SU-DHL-6 (cell line): ENCODE data around the gene PPP1R13L.
A peak's percentile ranks its signal among the peaks of the same experiment; 100 is the strongest.

Experiments used
- H2AFZ ChIP-seq: fragments of 200-600 bp; sonication (generic); 2 replicates; pipeline ENCODE4 v1.6.1; 2014; ENCODE audit warnings: low read depth, mild to moderate bottlenecking, moderate library complexity, mixed read lengths, antibody characterized with exemption, low read length; ENCODE audit not compliant: severe bottlenecking
- H3F3A ChIP-seq: fragments of 200-600 bp; shearing (Covaris generic); 2 replicates; pipeline ENCODE4 v1.6.0; 2016; ENCODE audit warnings: antibody characterized with exemption, mild to moderate bottlenecking; ENCODE audit not compliant: insufficient read depth
- H3K27ac ChIP-seq: fragments of 200-600 bp; sonication (generic); 2 replicates; pipeline ENCODE4 v1.5.1; 2016; ENCODE audit warnings: low read depth, mild to moderate bottlenecking, low read length, moderate library complexity, mixed read lengths
- H3K27me3 ChIP-seq: fragments of 200-600 bp; sonication (generic), shearing (Covaris generic); 2 replicates; pipeline ENCODE4 v1.6.0; 2014; ENCODE audit warnings: mild to moderate bottlenecking, low read length
- H3K36me3 ChIP-seq: fragments of 200-600 bp; sonication (generic); 2 replicates; pipeline ENCODE4 v1.6.1; 2014; ENCODE audit warnings: mild to moderate bottlenecking, low read length, mixed read lengths
- H3K4me2 ChIP-seq: fragments of 300-600, 200-600 bp; shearing (Covaris generic), sonication (generic); 2 replicates; pipeline ENCODE4 v1.6.0; 2014; ENCODE audit warnings: low read length, low read depth, mild to moderate bottlenecking; ENCODE audit not compliant: poor library complexity, severe bottlenecking
- H3K4me3 ChIP-seq: fragments of 200-600 bp; sonication (generic); 2 replicates; pipeline ENCODE4 v1.5.1; 2014; ENCODE audit warnings: antibody characterized with exemption, low read length, mild to moderate bottlenecking, mixed read lengths; ENCODE audit not compliant: insufficient read depth, poor library complexity, severe bottlenecking
- H3K79me2 ChIP-seq: fragments of 200-600 bp; sonication (generic); 2 replicates; pipeline ENCODE4 v1.6.1; 2014; ENCODE audit warnings: mild to moderate bottlenecking, low read length, moderate library complexity; ENCODE audit not compliant: insufficient read depth
- H3K9ac ChIP-seq: fragments of 200-600 bp; sonication (generic); 2 replicates; pipeline ENCODE4 v1.7.0; 2014; ENCODE audit warnings: mild to moderate bottlenecking, low read length
- H3K9me2 ChIP-seq: fragments of 200-600 bp; sonication (generic); replicated peaks from 2 replicates; pipeline ENCODE4 v1.6.1; 2014; ENCODE audit warnings: low read length; ENCODE audit not compliant: insufficient read depth
- H3K9me3 ChIP-seq: fragments of 200-600 bp; sonication (generic); 2 replicates; pipeline ENCODE4 v1.6.1; 2014; ENCODE audit warnings: low read length, mixed read lengths; ENCODE audit not compliant: insufficient read depth
- H4K20me1 ChIP-seq: fragments of 200-600 bp; sonication (generic); 2 replicates; pipeline ENCODE4 v1.6.1; 2014; ENCODE audit warnings: low read depth, mild to moderate bottlenecking, antibody characterized with exemption, low read length, moderate library complexity, mixed read lengths
- EZH2phosphoT487 ChIP-seq: fragments of 200-600 bp; sonication (generic), shearing (Covaris generic); conservative IDR thresholded peaks from 2 replicates; pipeline ENCODE4 v1.6.1; 2018; ENCODE audit warnings: mild to moderate bottlenecking, antibody characterized with exemption, low read length, moderate library complexity, mixed read lengths
- TF ChIP-seq, protein P1 (sequence below): fragments of 200-600 bp; sonication (generic); IDR thresholded peaks from one replicate; pipeline ENCODE4 v1.5.1; 2017; ENCODE audit warnings: antibody characterized with exemption, mild to moderate bottlenecking, low read length, moderate library complexity; ENCODE audit not compliant: insufficient read depth, poor library complexity, severe bottlenecking

The PPP1R13L gene

DNA sequence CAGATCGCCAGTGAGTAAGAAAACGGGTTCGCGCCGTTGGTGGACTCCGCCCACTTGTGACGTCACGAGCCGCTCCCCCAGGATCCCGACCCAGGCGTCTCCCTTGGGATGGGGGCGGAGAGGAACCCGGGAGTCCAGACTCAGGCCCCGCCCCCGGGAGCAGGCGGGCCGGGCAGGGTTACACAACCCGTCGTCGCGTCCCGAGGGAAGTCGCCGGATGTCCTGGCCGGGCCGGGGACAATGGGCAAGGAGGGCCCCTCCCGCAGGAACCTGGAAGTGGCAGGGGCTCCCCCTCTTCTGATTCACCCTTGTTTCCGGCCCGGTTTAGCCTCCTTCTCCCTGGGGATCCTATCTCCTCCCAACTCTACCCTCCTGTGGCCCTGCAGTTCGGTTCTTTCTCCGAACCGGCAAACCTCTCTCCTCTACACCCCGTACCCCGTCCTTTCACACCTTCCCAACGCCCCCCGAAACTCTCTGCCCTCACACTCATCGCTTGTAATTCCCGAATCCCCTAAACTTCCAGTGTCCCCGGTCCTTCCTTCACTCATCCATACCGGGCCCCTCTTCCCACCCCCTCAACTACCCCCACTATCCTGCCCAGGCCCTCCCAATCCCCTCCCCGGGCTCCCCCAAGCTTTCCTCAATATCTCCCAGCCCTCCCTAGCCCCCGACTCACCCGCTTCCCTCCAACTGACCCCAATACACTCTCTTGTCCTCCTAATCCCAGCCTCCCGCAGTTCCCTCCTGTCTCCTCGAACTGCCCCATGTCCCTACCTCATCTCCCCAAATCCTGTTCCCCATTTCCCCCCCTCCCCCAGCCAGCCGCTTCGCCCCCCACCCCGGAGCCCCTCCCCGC lies 38.8 kb upstream of the PPP1R13L start:
- H3F3A ChIP-seq, result peaks cover 20% of the 10 kb centered on the region
- no peak overlapping the region for H2AFZ ChIP-seq
- H3K4me2 ChIP-seq, result peak overlapping the region; percentile 49
- H3K9ac ChIP-seq, result no peak overlapping the region; the same call in 1 of the 2 replicates
- no peak overlapping the region for H3K27ac ChIP-seq
- TF ChIP-seq, protein P1, sequence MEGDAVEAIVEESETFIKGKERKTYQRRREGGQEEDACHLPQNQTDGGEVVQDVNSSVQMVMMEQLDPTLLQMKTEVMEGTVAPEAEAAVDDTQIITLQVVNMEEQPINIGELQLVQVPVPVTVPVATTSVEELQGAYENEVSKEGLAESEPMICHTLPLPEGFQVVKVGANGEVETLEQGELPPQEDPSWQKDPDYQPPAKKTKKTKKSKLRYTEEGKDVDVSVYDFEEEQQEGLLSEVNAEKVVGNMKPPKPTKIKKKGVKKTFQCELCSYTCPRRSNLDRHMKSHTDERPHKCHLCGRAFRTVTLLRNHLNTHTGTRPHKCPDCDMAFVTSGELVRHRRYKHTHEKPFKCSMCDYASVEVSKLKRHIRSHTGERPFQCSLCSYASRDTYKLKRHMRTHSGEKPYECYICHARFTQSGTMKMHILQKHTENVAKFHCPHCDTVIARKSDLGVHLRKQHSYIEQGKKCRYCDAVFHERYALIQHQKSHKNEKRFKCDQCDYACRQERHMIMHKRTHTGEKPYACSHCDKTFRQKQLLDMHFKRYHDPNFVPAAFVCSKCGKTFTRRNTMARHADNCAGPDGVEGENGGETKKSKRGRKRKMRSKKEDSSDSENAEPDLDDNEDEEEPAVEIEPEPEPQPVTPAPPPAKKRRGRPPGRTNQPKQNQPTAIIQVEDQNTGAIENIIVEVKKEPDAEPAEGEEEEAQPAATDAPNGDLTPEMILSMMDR, result no peak
- TF ChIP-seq EZH2phosphoT487, result no peak
- no peaks in the 10 kb centered on the region for H3K27me3 ChIP-seq
- no peaks in the 10 kb centered on the region for H3K9me2 ChIP-seq
- H3K4me3 ChIP-seq, result peak overlapping the region; percentile 33
- no peaks in the 10 kb centered on the region for H3K36me3 ChIP-seq
- H3K9me3 ChIP-seq, result no peaks in the 10 kb centered on the region
- no peaks in the 10 kb centered on the region for H4K20me1 ChIP-seq
- no peaks in the 10 kb centered on the region for H3K79me2 ChIP-seq

DNA sequence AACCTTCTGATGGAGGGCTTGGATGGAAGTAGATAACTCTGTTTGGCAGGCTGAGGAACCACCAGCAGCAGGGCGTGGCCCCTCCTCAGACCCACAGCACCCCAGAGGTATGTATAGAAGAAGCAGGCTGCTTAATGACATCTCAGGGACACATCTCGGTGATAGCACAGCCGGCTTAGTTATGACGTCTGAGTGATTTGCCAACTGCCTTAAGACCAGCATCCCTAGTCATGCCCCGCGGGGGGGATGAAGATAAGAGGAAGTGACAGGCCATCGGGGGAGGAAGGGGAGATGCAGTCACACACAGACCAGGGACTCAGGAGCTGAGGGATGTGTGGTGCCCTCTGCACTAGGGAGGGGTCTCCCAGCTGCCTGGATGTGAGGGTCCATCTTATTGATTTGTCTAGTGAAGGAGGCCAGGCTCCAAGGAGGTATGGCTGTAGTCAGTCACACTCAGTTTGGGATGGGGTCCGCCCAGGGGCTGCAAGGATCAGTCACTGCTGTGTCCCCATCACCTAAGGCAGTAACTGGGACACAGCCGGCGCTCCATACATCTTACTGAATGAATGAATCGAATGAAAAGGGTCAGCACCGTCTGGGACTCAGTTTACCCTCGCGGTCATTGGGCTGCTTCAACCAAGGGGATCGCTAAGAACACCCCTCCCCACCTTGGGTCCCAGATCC lies 38.1 kb upstream of the PPP1R13L start:
- no peaks in the 10 kb centered on the region for H3K36me3 ChIP-seq
- H3K4me3 ChIP-seq, result peak overlapping the region; percentile 33
- H3K9me3 ChIP-seq, result no peaks in the 10 kb centered on the region
- H3K9me2 ChIP-seq, result no peaks in the 10 kb centered on the region
- H4K20me1 ChIP-seq, result no peaks in the 10 kb centered on the region
- TF ChIP-seq EZH2phosphoT487, result no peak
- TF ChIP-seq, protein P1, result no peak
- H3K27ac ChIP-seq, result no peak overlapping the region
- H3K4me2 ChIP-seq, result peak overlapping the region; percentile 49
- no peak overlapping the region; the same call in 1 of the 2 replicates for H3K9ac ChIP-seq
- H3F3A ChIP-seq, result peaks cover 20% of the 10 kb centered on the region
- H3K27me3 ChIP-seq, result no peaks in the 10 kb centered on the region
- no peaks in the 10 kb centered on the region for H3K79me2 ChIP-seq
- H2AFZ ChIP-seq, result no peak overlapping the region

DNA sequence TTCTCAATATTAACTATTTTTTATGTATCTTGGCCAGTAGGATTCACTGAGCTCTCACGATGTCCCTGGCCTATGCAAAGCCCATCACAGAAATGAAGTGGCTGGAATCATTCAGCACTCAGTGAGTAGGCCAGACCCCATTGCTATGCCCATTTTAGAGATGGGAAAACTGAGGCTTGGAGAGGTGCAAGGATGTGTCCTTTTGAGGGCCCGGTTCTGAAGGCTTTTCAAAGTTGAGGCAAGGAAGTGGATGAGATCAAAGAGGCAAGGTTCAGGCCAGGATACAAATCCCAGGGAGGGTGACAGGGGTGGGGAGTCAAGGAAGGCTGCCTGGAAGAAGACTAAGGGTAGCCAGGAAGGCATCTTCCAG lies 37.5 kb upstream of the PPP1R13L start:
- no peaks in the 10 kb centered on the region for H3K9me2 ChIP-seq
- no peak overlapping the region for H3K9ac ChIP-seq
- H4K20me1 ChIP-seq, result no peaks in the 10 kb centered on the region
- H3K79me2 ChIP-seq, result no peaks in the 10 kb centered on the region
- H3K27ac ChIP-seq, result no peak overlapping the region
- no peaks in the 10 kb centered on the region for H3K27me3 ChIP-seq
- no peak overlapping the region for H2AFZ ChIP-seq
- H3K4me2 ChIP-seq, result no peak overlapping the region
- TF ChIP-seq, protein P1, result no peak
- TF ChIP-seq EZH2phosphoT487, result no peak
- no peaks in the 10 kb centered on the region for H3K9me3 ChIP-seq
- H3F3A ChIP-seq, result peaks cover 20% of the 10 kb centered on the region
- H3K36me3 ChIP-seq, result no peaks in the 10 kb centered on the region
- H3K4me3 ChIP-seq, result no peak overlapping the region
